Measurements from ENCODE around the gene PAK6. TPM values are rescaled to one million over a fixed set of nuclear protein-coding genes. Genes with fewer than 3 reads are reported as not detected.

Gene PAK6
- total RNA-seq, 4 donors from 2014 or later: 0.33 to 0.52 (median 0.45) TPM; not detected in 1

- H3K27ac ChIP-seq (replicated peaks in 1 of 4): no peak overlapping the region
- no peaks in the 10 kb centered on the region for H3K27me3 ChIP-seq
- DNase-seq (ENCODE audit: extremely low spot score): no peak
- TF ChIP-seq POLR2A (IDR thresholded peaks at IDR 0.05; ENCODE audit: low read depth): no peak
- no peak for TF ChIP-seq CTCF (IDR thresholded peaks at IDR 0.05)
- no peak for TF ChIP-seq POLR2AphosphoS5 (IDR thresholded peaks at IDR 0.05)
- no peak for TF ChIP-seq EP300 (IDR thresholded peaks at IDR 0.05)
- H3K4me3 ChIP-seq: no peak overlapping the region
- H3K36me3 ChIP-seq: no peaks in the 10 kb centered on the region
- 85% methylated on average over 4 of the region's 4 CpGs for WGBS
- H3K4me1 ChIP-seq: peaks cover 0 to 29% (median 0%) of the 10 kb centered on the region in 4 donors
- no peaks in the 10 kb centered on the region for H3K9me3 ChIP-seq
- intact Hi-C loops (cut with DNase I): no loop called here
These were observed 28.8 kb downstream of the PAK6 start for GRCh38 chr15:40267670-40268069.

GRCh38 chr15:40269604-40270003, 30.7 kb downstream of the PAK6 start:
- TF ChIP-seq CTCF (IDR thresholded peaks at IDR 0.05): no peak
- no peak for TF ChIP-seq EP300 (IDR thresholded peaks at IDR 0.05)
- TF ChIP-seq POLR2AphosphoS5 (IDR thresholded peaks at IDR 0.05): no peak
- TF ChIP-seq POLR2A (IDR thresholded peaks at IDR 0.05; ENCODE audit: low read depth): no peak
- DNase-seq (ENCODE audit: extremely low spot score): no peak
- no peak overlapping the region for H3K4me3 ChIP-seq
- WGBS: 60% methylated on average over 1 of the region's 4 CpGs
- no peaks in the 10 kb centered on the region for H3K9me3 ChIP-seq
- H3K4me1 ChIP-seq: peaks cover 0 to 17% (median 0%) of the 10 kb centered on the region in 4 donors
- H3K27ac ChIP-seq (replicated peaks in 1 of 4): no peak overlapping the region
- no peaks in the 10 kb centered on the region for H3K27me3 ChIP-seq
- intact Hi-C loops (cut with DNase I): no loop called here
- no peaks in the 10 kb centered on the region for H3K36me3 ChIP-seq

GRCh38 chr15:40270246-40270995, 31.6 kb downstream of the PAK6 start:
- TF ChIP-seq POLR2A (IDR thresholded peaks at IDR 0.05; ENCODE audit: low read depth): no peak
- no peak for TF ChIP-seq EP300 (IDR thresholded peaks at IDR 0.05)
- no peak for TF ChIP-seq POLR2AphosphoS5 (IDR thresholded peaks at IDR 0.05)
- no peak for TF ChIP-seq CTCF (IDR thresholded peaks at IDR 0.05)
- H3K4me3 ChIP-seq: no peak overlapping the region
- H3K4me1 ChIP-seq: peaks cover 0 to 17% (median 0%) of the 10 kb centered on the region in 4 donors
- H3K27ac ChIP-seq (replicated peaks in 1 of 4): no peak overlapping the region
- WGBS: 78% methylated on average over 11 of the region's 11 CpGs
- H3K36me3 ChIP-seq: no peaks in the 10 kb centered on the region
- intact Hi-C loops (cut with DNase I): no loop called here
- DNase-seq (ENCODE audit: extremely low spot score): no peak
- H3K9me3 ChIP-seq: no peaks in the 10 kb centered on the region
- H3K27me3 ChIP-seq: no peaks in the 10 kb centered on the region

- no peak overlapping the region for H3K4me3 ChIP-seq
- TF ChIP-seq EP300 (IDR thresholded peaks at IDR 0.05): no peak
- no peak for TF ChIP-seq POLR2AphosphoS5 (IDR thresholded peaks at IDR 0.05)
- TF ChIP-seq CTCF (IDR thresholded peaks at IDR 0.05): no peak
- no peak for TF ChIP-seq POLR2A (IDR thresholded peaks at IDR 0.05; ENCODE audit: low read depth)
- no peak overlapping the region for H3K27ac ChIP-seq (replicated peaks in 1 of 4)
- H3K36me3 ChIP-seq: no peaks in the 10 kb centered on the region
- H3K27me3 ChIP-seq: peaks cover 0 to 4% (median 0%) of the 10 kb centered on the region in 4 donors
- 84% methylated on average over 23 of the region's 25 CpGs for WGBS
- intact Hi-C loops (cut with DNase I): no loop called here
- H3K9me3 ChIP-seq: no peaks in the 10 kb centered on the region
- H3K4me1 ChIP-seq: peaks cover 0 to 7% (median 0%) of the 10 kb centered on the region in 4 donors
- no peak for DNase-seq (ENCODE audit: extremely low spot score)
These were observed 33.0 kb downstream of the PAK6 start for GRCh38 chr15:40271685-40272484.
